Vein endothelial cell (primary cell): ENCODE measurements around the gene CST9L. TPM values are rescaled to one million over a fixed set of nuclear protein-coding genes. Genes with fewer than 3 reads are reported as not detected.

Source experiments
- total RNA-seq: library from RNA; depleted of rRNA; stranded (reverse); fragments of >200 nt; gene quantifications from 2 replicates; pipeline ENCODE4 v1.2.3, GENCODE V29; 2012

Gene CST9L
- total RNA-seq: not detected in 2 replicates

GRCh38 chr20:23568320-23568970 lies at the start of gene CST9L:
CST9L (minus strand) TSS chr20:23568484; CDS start chr20:23568450, 34 bp downstream.

GRCh38 chr20:23605867-23606651 lies 37.8 kb upstream of the CST9L start, which contains the start of gene CST9:
CST9 (minus strand) TSS chr20:23605917; CDS start chr20:23605864, 53 bp downstream.

Other genes starting within 250 kb of the CST9L start
- gene NXT1, start 217.7 kb downstream of the CST9L start, total RNA-seq: 29.1 and 33.1 TPM in 2 replicates
- 10.9 and 12.4 TPM in 2 replicates for gene GZF1, start 206.3 kb downstream of the CST9L start, total RNA-seq
- gene NAPB, start 147.0 kb downstream of the CST9L start, total RNA-seq: 6.5 and 8.1 TPM in 2 replicates
- not detected in 2 replicates for gene CSTL1, start 128.8 kb downstream of the CST9L start, total RNA-seq
- not detected in 2 replicates for gene CST11, start 115.6 kb downstream of the CST9L start, total RNA-seq
- not detected in 2 replicates for gene CST8, start 77.4 kb downstream of the CST9L start, total RNA-seq
- gene CST9, start 37.4 kb upstream of the CST9L start, total RNA-seq: not detected in 2 replicates
- gene CST3, start 69.5 kb upstream of the CST9L start, total RNA-seq: 164 and 196 TPM in 2 replicates
- gene CST4, start 120.6 kb upstream of the CST9L start, total RNA-seq: not detected in 2 replicates
- gene CST1, start 182.5 kb upstream of the CST9L start, total RNA-seq: 4.2 TPM in 1 of 2 replicates, not detected in the other